Measurements from ENCODE around the gene OSBPL8. TPM values are rescaled to one million over a fixed set of nuclear protein-coding genes. Genes with fewer than 3 reads are reported as not detected.

The OSBPL8 gene
- total RNA-seq, 5 donors from 2014 or later (not counting 1 experiment from before 2014, with no cell fraction given) = 122 to 152 (median 130) TPM

- peak in 1 of 35 experiments; percentile 35 for DNase-seq
- POLR2A ChIA-PET = interaction anchor here in 1 of 2 donors (0.7 kb wide), 1 partner anchor 159 kb away, joined by 4 read pairs; no protein-coding TSS in a partner anchor
Observed at GRCh38 chr12:76569685-76570604, 10.4 kb upstream of the OSBPL8 start.

GRCh38 chr12:76568888-76569551, 9.4 kb upstream of the OSBPL8 start:
- Mint-ChIP-seq H3K27ac (no peak overlapping the region), H3K9me3 (peaks cover 0 to under 1% (median under 1%) of the 10 kb centered on the region in 3 donors), H3K27me3 (no peaks in the 10 kb centered on the region), H3K4me1 (peaks cover 10 to 12% (median 11%) of the 10 kb centered on the region in 3 donors), H3K36me3 (no peaks in the 10 kb centered on the region), H3K4me3 (no peak overlapping the region)
- Histone ChIP-seq H3K27me3 (replicated peaks in 1 of 2; ENCODE audit: control insufficient read depth in 2 of 2, extremely low read depth in 1 of 2, insufficient read depth in 2 of 2, low read length in 1 of 2) (no peaks in the 10 kb centered on the region), H3K4me3 (ENCODE audit: control insufficient read depth in 1 of 2, extremely low read depth in 1 of 2, low read length in 1 of 2) (no peak overlapping the region), H3K36me3 (ENCODE audit: control insufficient read depth in 2 of 2, extremely low read depth in 1 of 2, insufficient read depth in 1 of 2, low read length in 1 of 2) (no peaks in the 10 kb centered on the region), H3K4me1 (ENCODE audit: control insufficient read depth in 1 of 2, extremely low read depth in 1 of 2, insufficient read depth in 2 of 2, low read length in 2 of 2) (peaks cover 4 to 8% of the 10 kb centered on the region in 2 experiments), H3K9me3 (no peaks in the 10 kb centered on the region), H3K27ac (ENCODE audit: low read length) (no peak overlapping the region)
- DNase-seq = no peak
- ATAC-seq (replicated peaks in 1 of 4) = peak in 1 of 4 experiments; percentile 20
- WGBS (ENCODE audit: insufficient coverage) = 100% methylated on average over 1 of the region's 3 CpGs
- CTCF ChIA-PET = no interaction called here
- POLR2A ChIA-PET = interaction anchor here in 1 of 2 donors (0.7 kb wide), 1 partner anchor 160 kb away, joined by 4 read pairs; no protein-coding TSS in a partner anchor

More at GRCh38 chr12:76569685-76570604, 10.4 kb upstream of the OSBPL8 start:
- Mint-ChIP-seq H3K27me3 (peaks cover 0 to 3% of the 10 kb centered on the region in 2 donors), H3K36me3 (peaks cover 4% of the 10 kb centered on the region), H3K27ac (peak overlapping the region in 1 of 2 donors; percentile 1), H3K4me3 (peak overlapping the region in 1 of 3 donors; percentile 1), H3K4me1 (peaks cover 10 to 12% (median 11%) of the 10 kb centered on the region in 3 donors), H3K9me3 (peaks cover 0 to 5% (median 5%) of the 10 kb centered on the region in 3 donors)
- H3K9me3 ChIP-seq = no peaks in the 10 kb centered on the region
- peaks cover 4 to 8% of the 10 kb centered on the region in 2 experiments for H3K4me1 ChIP-seq (ENCODE audit: control insufficient read depth in 1 of 2, extremely low read depth in 1 of 2, insufficient read depth in 2 of 2, low read length in 2 of 2)
- H3K4me3 ChIP-seq (ENCODE audit: control insufficient read depth in 1 of 2, extremely low read depth in 1 of 2, low read length in 1 of 2) = no peak overlapping the region
- H3K27me3 ChIP-seq (replicated peaks in 1 of 2; ENCODE audit: control insufficient read depth in 2 of 2, extremely low read depth in 1 of 2, insufficient read depth in 2 of 2, low read length in 1 of 2) = no peaks in the 10 kb centered on the region
- CTCF ChIA-PET = interaction anchor here in 1 of 2 donors (0.6 kb wide), 1 partner anchor 410 kb away, joined by 3 read pairs; no protein-coding TSS in a partner anchor
- no peak overlapping the region for H3K27ac ChIP-seq (ENCODE audit: low read length)
- ATAC-seq (replicated peaks in 1 of 4) = peak in 2 of 4 experiments; percentile 48 to 93
- no peaks in the 10 kb centered on the region for H3K36me3 ChIP-seq (ENCODE audit: control insufficient read depth in 2 of 2, extremely low read depth in 1 of 2, insufficient read depth in 1 of 2, low read length in 1 of 2)
- WGBS (ENCODE audit: insufficient coverage) = 33% methylated on average over 2 of the region's 4 CpGs

- H3K4me3 Mint-ChIP-seq = no peak overlapping the region
- H3K27me3 ChIP-seq (replicated peaks in 1 of 2; ENCODE audit: control insufficient read depth in 2 of 2, extremely low read depth in 1 of 2, insufficient read depth in 2 of 2, low read length in 1 of 2) = no peaks in the 10 kb centered on the region
- ChIA-PET CTCF (no interaction called here), POLR2A (interaction anchor here in 1 of 2 donors (0.6 kb wide), 1 partner anchor 985 kb away, joined by 4 read pairs; no protein-coding TSS in a partner anchor)
- no peaks in the 10 kb centered on the region for H3K9me3 Mint-ChIP-seq
- 100% methylated on average over 1 of the region's 3 CpGs for WGBS (ENCODE audit: insufficient coverage)
- no peak overlapping the region for H3K27ac ChIP-seq (ENCODE audit: low read length)
- H3K4me3 ChIP-seq (ENCODE audit: control insufficient read depth in 1 of 2, extremely low read depth in 1 of 2, low read length in 1 of 2) = no peak overlapping the region
- no peak overlapping the region for H3K27ac Mint-ChIP-seq
- no peaks in the 10 kb centered on the region for H3K27me3 Mint-ChIP-seq
- H3K4me1 Mint-ChIP-seq = peaks cover 10 to 12% (median 11%) of the 10 kb centered on the region in 3 donors
- no peaks in the 10 kb centered on the region for H3K36me3 Mint-ChIP-seq
- H3K36me3 ChIP-seq (ENCODE audit: control insufficient read depth in 2 of 2, extremely low read depth in 1 of 2, insufficient read depth in 1 of 2, low read length in 1 of 2) = no peaks in the 10 kb centered on the region
- no peaks in the 10 kb centered on the region for H3K9me3 ChIP-seq
- peaks cover 4 to 8% of the 10 kb centered on the region in 2 experiments for H3K4me1 ChIP-seq (ENCODE audit: control insufficient read depth in 1 of 2, extremely low read depth in 1 of 2, insufficient read depth in 2 of 2, low read length in 2 of 2)
- no peak for DNase-seq
- no peak for ATAC-seq (replicated peaks in 1 of 4)
Observed at GRCh38 chr12:76568130-76568529, 8.6 kb upstream of the OSBPL8 start.

- no peaks in the 10 kb centered on the region for H3K27me3 ChIP-seq (replicated peaks in 1 of 2; ENCODE audit: control insufficient read depth in 2 of 2, extremely low read depth in 1 of 2, insufficient read depth in 2 of 2, low read length in 1 of 2)
- no peak for ATAC-seq (replicated peaks in 1 of 4)
- Mint-ChIP-seq H3K9me3 (no peaks in the 10 kb centered on the region), H3K4me1 (peaks cover 8 to 13% (median 10%) of the 10 kb centered on the region in 3 donors), H3K36me3 (no peaks in the 10 kb centered on the region), H3K27me3 (no peaks in the 10 kb centered on the region), H3K4me3 (no peak overlapping the region), H3K27ac (no peak overlapping the region)
- no peak overlapping the region for H3K4me3 ChIP-seq (ENCODE audit: control insufficient read depth in 1 of 2, extremely low read depth in 1 of 2, low read length in 1 of 2)
- POLR2A ChIA-PET = no interaction called here
- WGBS (ENCODE audit: insufficient coverage) = no CpG with 5 or more reads among the region's 2 CpGs
- no peaks in the 10 kb centered on the region for H3K9me3 ChIP-seq
- no peaks in the 10 kb centered on the region for H3K36me3 ChIP-seq (ENCODE audit: control insufficient read depth in 2 of 2, extremely low read depth in 1 of 2, insufficient read depth in 1 of 2, low read length in 1 of 2)
- no peak overlapping the region for H3K27ac ChIP-seq (ENCODE audit: low read length)
- no peak for DNase-seq
- CTCF ChIA-PET = no interaction called here
- peaks cover 4 to 7% of the 10 kb centered on the region in 2 experiments for H3K4me1 ChIP-seq (ENCODE audit: control insufficient read depth in 1 of 2, extremely low read depth in 1 of 2, insufficient read depth in 2 of 2, low read length in 2 of 2)
Observed at GRCh38 chr12:76563061-76563460, 3.5 kb upstream of the OSBPL8 start.

- peaks cover 16 to 17% (median 16%) of the 10 kb centered on the region in 3 donors for H3K4me1 Mint-ChIP-seq
- no peaks in the 10 kb centered on the region for H3K9me3 Mint-ChIP-seq
- no peak overlapping the region for H3K27ac Mint-ChIP-seq
- no CpG with 5 or more reads among the region's 3 CpGs for WGBS (ENCODE audit: insufficient coverage)
- Histone ChIP-seq H3K27ac (ENCODE audit: low read length) (no peak overlapping the region), H3K4me3 (ENCODE audit: control insufficient read depth in 1 of 2, extremely low read depth in 1 of 2, low read length in 1 of 2) (no peak overlapping the region), H3K4me1 (ENCODE audit: control insufficient read depth in 1 of 2, extremely low read depth in 1 of 2, insufficient read depth in 2 of 2, low read length in 2 of 2) (peaks cover 7 to 15% of the 10 kb centered on the region in 2 experiments), H3K9me3 (no peaks in the 10 kb centered on the region), H3K27me3 (replicated peaks in 1 of 2; ENCODE audit: control insufficient read depth in 2 of 2, extremely low read depth in 1 of 2, insufficient read depth in 2 of 2, low read length in 1 of 2) (no peaks in the 10 kb centered on the region), H3K36me3 (ENCODE audit: control insufficient read depth in 2 of 2, extremely low read depth in 1 of 2, insufficient read depth in 1 of 2, low read length in 1 of 2) (no peaks in the 10 kb centered on the region)
- H3K4me3 Mint-ChIP-seq = no peak overlapping the region
- POLR2A ChIA-PET = interaction anchor here (0.6 to 0.7 kb wide), 2 partner anchors 11 to 140 kb away, joined by 4 to 5 read pairs; no protein-coding TSS in a partner anchor
- ATAC-seq (replicated peaks in 1 of 4) (no peak), DNase-seq (no peak)
- CTCF ChIA-PET = no interaction called here
- no peaks in the 10 kb centered on the region for H3K36me3 Mint-ChIP-seq
- H3K27me3 Mint-ChIP-seq = no peaks in the 10 kb centered on the region
Observed at GRCh38 chr12:76562130-76562529, 2.6 kb upstream of the OSBPL8 start.

GRCh38 chr12:76560086-76560491, 518 bp upstream of the OSBPL8 start:
- DNase-seq (no peak), ATAC-seq (replicated peaks in 1 of 4) (peak in 1 of 4 experiments; percentile 11)
- Mint-ChIP-seq H3K27ac (peak overlapping the region; percentile 92 to 93), H3K27me3 (no peaks in the 10 kb centered on the region), H3K36me3 (no peaks in the 10 kb centered on the region), H3K4me1 (peaks cover 35 to 36% (median 36%) of the 10 kb centered on the region in 3 donors), H3K9me3 (no peaks in the 10 kb centered on the region), H3K4me3 (peak overlapping the region; percentile 93 to 95 (median 94))
- Histone ChIP-seq H3K27me3 (replicated peaks in 1 of 2; ENCODE audit: control insufficient read depth in 2 of 2, extremely low read depth in 1 of 2, insufficient read depth in 2 of 2, low read length in 1 of 2) (no peaks in the 10 kb centered on the region), H3K4me3 (ENCODE audit: control insufficient read depth in 1 of 2, extremely low read depth in 1 of 2, low read length in 1 of 2) (peak overlapping the region; percentile 94 to 98), H3K27ac (ENCODE audit: low read length) (peak overlapping the region; percentile 93), H3K4me1 (ENCODE audit: control insufficient read depth in 1 of 2, extremely low read depth in 1 of 2, insufficient read depth in 2 of 2, low read length in 2 of 2) (peaks cover 15 to 33% of the 10 kb centered on the region in 2 experiments), H3K9me3 (no peaks in the 10 kb centered on the region), H3K36me3 (ENCODE audit: control insufficient read depth in 2 of 2, extremely low read depth in 1 of 2, insufficient read depth in 1 of 2, low read length in 1 of 2) (no peaks in the 10 kb centered on the region)
- ChIA-PET CTCF (interaction anchor here (0.6 to 0.8 kb wide), 2 partner anchors 27 to 1074 kb away, joined by 3 read pairs; no protein-coding TSS in a partner anchor), POLR2A (interaction anchor here in 1 of 2 donors (0.6 kb wide), 1 partner anchor 12 kb away, joined by 3 read pairs; no protein-coding TSS in a partner anchor)
- WGBS (ENCODE audit: insufficient coverage) = no CpG with 5 or more reads among the region's 8 CpGs

Data from T-cell (primary cell).